ENCODE measurements around the gene DPY19L3.
"Not testable (repeated sequence)": the region's sequence is repeated elsewhere in the genome, so short reads cannot be mapped to it uniquely, and the experiment has no call there.

Gene DPY19L3

GRCh38 chr19:32450217-32450616 lies 44.6 kb downstream of the DPY19L3 start:
- DNase-seq, result no peak

DNA sequence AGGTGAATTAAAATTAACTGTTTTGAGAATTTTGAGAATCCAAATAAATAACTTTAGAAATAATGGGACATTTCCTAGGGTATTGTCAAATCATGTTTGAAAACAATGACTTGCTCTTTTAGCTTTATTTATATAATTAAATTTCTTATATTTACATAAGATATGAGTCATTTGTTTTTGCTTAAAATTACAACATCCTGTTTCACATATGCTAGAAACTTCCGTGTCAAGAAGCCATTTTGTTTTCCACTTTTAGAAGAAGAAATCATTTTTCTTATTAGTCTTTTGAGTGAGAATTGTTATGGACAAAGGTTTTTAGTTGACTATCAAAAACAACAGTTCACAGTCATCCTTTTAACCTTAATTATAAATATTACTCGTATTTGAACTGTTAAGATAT lies 48.2 kb downstream of the DPY19L3 start:
- no peak for DNase-seq

GRCh38 chr19:32456406-32456805 lies 50.8 kb downstream of the DPY19L3 start:
- no peak for DNase-seq

GRCh38 chr19:32457571-32458158 lies 52.1 kb downstream of the DPY19L3 start:
- no peak for DNase-seq

GRCh38 chr19:32458500-32459123 lies 53.0 kb downstream of the DPY19L3 start:
- DNase-seq, result no peak

GRCh38 chr19:32459204-32459865 lies 53.8 kb downstream of the DPY19L3 start:
- no peak for DNase-seq

DNA sequence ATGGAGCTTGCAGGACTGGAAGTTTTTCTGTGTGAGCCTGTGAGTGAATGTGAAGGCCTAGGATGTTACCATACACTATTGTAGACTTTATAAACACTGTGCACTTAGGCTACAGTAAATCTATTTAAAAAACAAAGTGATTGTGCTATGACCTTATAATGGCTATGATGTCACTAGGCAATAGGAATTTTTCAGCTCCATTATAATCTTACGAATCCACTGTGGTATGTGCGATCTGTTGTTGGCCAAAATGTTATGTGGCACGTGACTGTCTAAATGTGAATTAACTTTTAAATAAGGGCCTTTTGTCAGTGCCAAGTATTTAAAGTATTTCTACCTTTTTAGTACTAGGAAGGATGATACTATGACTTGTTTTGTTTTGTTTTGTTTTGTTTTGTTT lies 54.9 kb downstream of the DPY19L3 start:
- no peak for DNase-seq

DNA sequence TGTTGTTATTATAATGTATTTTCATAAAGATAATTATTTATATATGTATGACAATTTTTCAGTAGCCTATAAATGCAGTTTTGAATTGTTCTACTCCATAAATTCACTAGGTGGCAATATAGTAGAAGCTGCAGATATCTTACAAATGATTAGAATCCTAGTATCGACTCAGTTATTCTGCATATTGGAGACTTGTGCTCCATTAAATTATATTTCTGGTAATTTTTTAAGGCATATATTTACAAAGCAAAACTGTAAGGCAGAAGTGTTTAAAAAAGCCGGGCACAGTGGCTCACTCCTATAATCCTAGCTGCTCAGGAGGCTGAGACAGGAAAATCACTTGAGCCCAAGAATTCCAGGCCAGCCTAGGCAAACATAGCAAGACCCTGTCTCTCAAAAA lies 58.7 kb downstream of the DPY19L3 start:
- no peak for DNase-seq

DNA sequence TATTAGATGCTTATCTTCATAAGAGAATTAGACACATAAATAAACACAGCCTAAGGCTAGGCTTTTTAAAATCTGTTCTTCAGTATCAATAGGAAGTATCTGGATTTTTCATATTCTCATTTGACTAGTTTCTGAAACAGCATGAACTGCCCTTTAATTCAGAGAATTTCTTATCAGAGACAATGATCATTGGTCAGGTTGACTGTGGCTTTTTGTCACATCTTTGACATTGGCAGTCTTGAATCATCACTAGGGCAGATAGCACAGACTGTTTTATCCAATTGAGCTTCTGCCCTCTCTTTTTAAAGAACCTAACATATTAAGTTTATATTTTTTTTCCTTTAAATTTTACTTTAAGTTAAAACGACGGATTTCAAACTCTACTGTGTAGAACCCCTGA lies 59.6 kb downstream of the DPY19L3 start:
- DNase-seq, result no peak

DNA sequence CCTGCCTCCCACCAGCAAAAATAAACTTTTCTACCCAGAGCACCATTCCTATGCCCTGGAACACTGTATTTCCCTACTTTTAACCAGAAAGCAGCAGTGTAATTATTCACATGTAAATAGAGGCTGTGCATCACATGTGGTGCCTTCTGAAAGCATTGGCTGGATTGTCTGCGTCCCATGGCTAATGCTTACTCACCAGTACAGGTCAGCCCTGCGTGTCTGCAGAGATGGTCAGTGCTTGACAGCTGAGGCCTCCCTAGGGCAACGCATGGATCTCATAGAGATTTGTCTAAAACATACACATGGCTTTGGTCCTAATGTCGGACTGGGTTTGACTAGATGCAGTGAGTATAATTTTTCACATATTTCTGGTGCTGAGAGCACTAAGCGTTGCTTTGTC lies 64.2 kb downstream of the DPY19L3 start:
- DNase-seq, result no peak

- no peak for DNase-seq
Observed at GRCh38 chr19:32471095-32471494, 65.5 kb downstream of the DPY19L3 start.

- no peak for DNase-seq
Observed at GRCh38 chr19:32471811-32472210, 66.2 kb downstream of the DPY19L3 start.

DNA sequence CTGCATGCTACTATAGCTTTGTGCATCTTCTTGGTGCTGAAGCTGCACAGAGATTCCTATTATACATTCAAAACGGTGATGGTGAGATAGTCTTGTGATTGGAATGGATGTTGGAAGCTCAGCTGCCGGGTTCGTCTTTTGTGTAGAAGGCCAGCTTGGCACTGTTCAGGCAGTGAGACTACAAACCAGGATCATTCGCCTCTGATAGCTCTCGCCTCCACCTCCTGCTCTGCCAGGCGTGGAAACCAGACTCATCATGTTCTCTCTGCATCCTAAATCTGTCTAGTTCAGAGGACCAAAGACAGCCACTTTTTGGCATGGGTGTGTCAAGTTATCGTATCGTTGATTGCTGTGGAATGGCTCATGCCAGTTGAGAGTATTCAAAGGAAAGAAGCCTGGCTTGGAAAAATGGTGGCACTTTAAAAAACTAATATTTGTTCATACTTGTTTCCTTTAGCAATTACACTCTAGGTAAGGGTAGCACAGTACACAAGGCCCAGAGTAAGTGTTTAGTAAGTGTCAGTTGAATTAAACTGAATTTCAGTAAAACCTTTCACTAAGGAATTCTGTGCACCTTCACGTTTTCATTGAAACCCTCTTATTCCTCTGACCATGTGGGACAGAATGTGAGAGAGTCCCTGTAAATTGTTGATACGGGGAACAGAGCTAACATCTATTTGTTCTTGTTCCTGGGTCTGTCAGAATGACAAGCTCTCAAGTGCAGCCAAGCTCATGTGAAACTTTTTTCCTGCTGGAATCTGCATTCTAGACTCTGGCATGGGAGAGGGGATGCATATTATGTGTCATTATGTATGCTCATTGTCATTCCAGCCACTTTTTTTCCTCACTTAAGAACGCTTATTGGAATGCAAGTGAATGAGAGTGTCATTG lies 69.8 kb downstream of the DPY19L3 start:
- DNase-seq, result no peak

DNA sequence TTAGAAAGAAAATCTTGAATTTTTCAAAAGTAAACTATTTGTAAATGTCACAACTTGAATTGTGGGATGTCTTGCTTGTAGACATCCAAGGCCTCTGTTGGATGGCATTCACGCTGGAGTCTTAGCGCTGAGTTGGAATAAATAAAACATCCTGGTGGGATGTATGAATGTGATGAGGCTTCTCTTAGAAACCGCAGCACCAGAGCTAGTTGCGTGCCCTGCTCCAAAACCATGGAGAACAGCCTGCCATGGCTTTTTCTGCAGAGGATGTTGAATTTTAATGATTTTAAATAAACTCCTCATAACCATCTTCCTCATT lies 70.4 kb downstream of the DPY19L3 start:
- no peak for DNase-seq

- DNase-seq, result no peak
Observed at GRCh38 chr19:32480321-32480720, 74.8 kb downstream of the DPY19L3 start.

GRCh38 chr19:32483574-32483973 lies 78.0 kb downstream of the DPY19L3 start:
- DNase-seq, result no peak

- no peak for DNase-seq
Observed at GRCh38 chr19:32489971-32490370, 84.4 kb downstream of the DPY19L3 start.

DNA sequence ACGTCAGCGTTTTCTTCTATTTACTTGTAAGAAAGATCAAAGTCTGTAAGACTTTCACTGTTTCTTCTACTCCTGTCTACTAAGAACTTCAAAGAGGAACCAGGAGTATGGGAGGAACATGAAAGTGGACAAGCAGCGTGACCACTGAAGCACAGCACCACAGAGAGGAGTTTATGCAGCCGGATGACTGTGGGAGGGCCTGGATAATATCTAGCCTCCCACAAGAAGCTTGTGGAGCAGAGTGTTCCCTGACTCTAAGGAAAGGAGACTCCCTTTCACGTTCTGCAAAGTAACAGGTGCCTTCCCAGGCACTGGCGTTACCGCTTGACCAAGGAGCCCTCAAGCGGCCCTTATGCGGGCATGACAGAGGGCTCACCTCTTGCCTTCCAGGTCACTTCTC lies 91.8 kb downstream of the DPY19L3 start:
- no peak for DNase-seq

- no peak for DNase-seq
Observed at GRCh38 chr19:32498648-32499200, 93.2 kb downstream of the DPY19L3 start.

- not testable (repeated sequence) for DNase-seq
Observed at GRCh38 chr19:32512498-32512897, 106.9 kb downstream of the DPY19L3 start.

GRCh38 chr19:32519023-32519422 lies 113.5 kb downstream of the DPY19L3 start:
- DNase-seq, result no peak

GRCh38 chr19:32522967-32523366 lies 117.4 kb downstream of the DPY19L3 start:
- DNase-seq, result no peak

- no peak for DNase-seq
Observed at GRCh38 chr19:32526895-32527294, 121.3 kb downstream of the DPY19L3 start.

Data from NCI-H1105 (cell line).